Naive thymus-derived CD4-positive, alpha-beta T cell (primary cell): ENCODE measurements around the gene REV1. TPM values are rescaled to one million over a fixed set of nuclear protein-coding genes. Genes with fewer than 3 reads are reported as not detected.

Source experiments
- ATAC-seq: fragments of 150-1000 bp; cut with Tn5 transposase; 2 replicates; pipeline ENCODE4 v1.10.0; 2021; ENCODE audit warnings: mild to moderate bottlenecking, moderate library complexity
- CTCF ChIA-PET: fragments of 350-600 bp; sonication (Branson Sonifier 250); formaldehyde crosslinking; loops from one replicate; lab custom pipeline; 2021; ENCODE audit warnings: antibody characterized with exemption; lab: Charles Lee
- POLR2A ChIA-PET: fragments of 350-600 bp; sonication (Branson Sonifier 250); formaldehyde crosslinking; loops from one replicate; lab custom pipeline; 2021; ENCODE audit warnings: antibody characterized with exemption, inconsistent platforms; lab: Charles Lee
- DNase-seq, 9 donors: peaks; one replicate each; pipeline versions ENCODE4 v3.0.0 to v3.0.0-alpha.2; 2020 to 2022; ENCODE audit warnings: mixed read lengths in 1 of 9
- H3K27ac ChIP-seq: one replicate; pipeline ENCODE4 v1.7.0; 2013; ENCODE audit warnings: mild to moderate bottlenecking, low read depth, low read length, moderate library complexity
- H3K27me3 ChIP-seq, 2 donors: one replicate each; pipeline ENCODE4 v1.7.0; 2013; ENCODE audit warnings: low read length in 2 of 2, mild to moderate bottlenecking in 2 of 2, moderate library complexity in 2 of 2; ENCODE audit not compliant: control insufficient read depth in 2 of 2, insufficient read depth in 2 of 2
- H3K36me3 ChIP-seq, 3 experiments: 1 replicate in 2 of 3; 2 replicates in 1 of 3; pipeline ENCODE4 v1.7.0; 2013; ENCODE audit warnings: low read length in 3 of 3, mild to moderate bottlenecking in 3 of 3, moderate library complexity in 1 of 3; ENCODE audit not compliant: insufficient read depth in 3 of 3, control insufficient read depth in 2 of 3
- H3K4me1 ChIP-seq, 2 donors: one replicate each; pipeline ENCODE4 v1.7.0; 2013; ENCODE audit warnings: low read length in 2 of 2, mild to moderate bottlenecking in 2 of 2, moderate library complexity in 1 of 2; ENCODE audit not compliant: control insufficient read depth in 2 of 2, insufficient read depth in 2 of 2
- H3K4me3 ChIP-seq: 2 replicates; pipeline ENCODE4 v1.7.0; 2013; ENCODE audit warnings: mild to moderate bottlenecking, low read length
- H3K9me3 ChIP-seq, 3 experiments: 1 replicate in 2 of 3; 2 replicates in 1 of 3; pipeline ENCODE4 v1.7.0; 2013; ENCODE audit warnings: low read length in 3 of 3; ENCODE audit not compliant: control insufficient read depth in 2 of 3
- H3K27ac Mint-ChIP-seq, 9 donors: one replicate each; pipeline ENCODE4 v1.8.0; 2020 to 2022; ENCODE audit warnings: mixed read lengths in 9 of 9, mild to moderate bottlenecking in 8 of 9, moderate library complexity in 5 of 9, inconsistent platforms in 2 of 9
- H3K27me3 Mint-ChIP-seq, 5 donors: one replicate each; pipeline ENCODE4 v1.8.0; 2021 to 2022; ENCODE audit warnings: mixed read lengths in 5 of 5, mild to moderate bottlenecking in 1 of 5
- H3K36me3 Mint-ChIP-seq, 5 donors: one replicate each; pipeline ENCODE4 v1.8.0; 2020 to 2022; ENCODE audit warnings: mixed read lengths in 5 of 5, mild to moderate bottlenecking in 3 of 5, inconsistent platforms in 1 of 5
- H3K4me1 Mint-ChIP-seq, 7 donors: one replicate each; pipeline ENCODE4 v1.8.0; 2020 to 2022; ENCODE audit warnings: mixed read lengths in 7 of 7, mild to moderate bottlenecking in 3 of 7, inconsistent platforms in 1 of 7
- H3K4me3 Mint-ChIP-seq, 10 donors: one replicate each; pipeline ENCODE4 v1.8.0; 2020 to 2022; ENCODE audit warnings: mild to moderate bottlenecking in 10 of 10, mixed read lengths in 10 of 10, moderate library complexity in 6 of 10, inconsistent platforms in 2 of 10
- H3K9me3 Mint-ChIP-seq, 11 donors: one replicate each; pipeline ENCODE4 v1.8.0; 2020 to 2022; ENCODE audit warnings: mixed read lengths in 11 of 11, mild to moderate bottlenecking in 4 of 11, inconsistent platforms in 1 of 11, moderate library complexity in 1 of 11
- intact Hi-C, 2 donors: fragments of 100-400 bp; cut with micrococcal nuclease; formaldehyde crosslinking; loops; one replicate each; pipeline ENCODE4 v1.15.1; 2023
- polyA plus RNA-seq, 2 donors: library from polyadenylated mRNA; unstranded; fragments of 300-500 nt; fragmentation: Illumina TruSeq; gene quantifications; one replicate each; pipeline ENCODE4 v1.2.3, GENCODE V29; 2021
- total RNA-seq, 6 experiments: library from RNA in 5 of 6; stranded (reverse) in 5 of 6; gene quantifications; 1 replicate in 5 of 6; 2 replicates in 1 of 6; pipeline ENCODE4 v1.2.3 and lab custom pipeline; 2021 to 2026

REV1 gene
- total and polyA plus RNA-seq, 7 experiments from 2014 or later = 23.1 to 72.5 (median 54.3) TPM

DNA sequence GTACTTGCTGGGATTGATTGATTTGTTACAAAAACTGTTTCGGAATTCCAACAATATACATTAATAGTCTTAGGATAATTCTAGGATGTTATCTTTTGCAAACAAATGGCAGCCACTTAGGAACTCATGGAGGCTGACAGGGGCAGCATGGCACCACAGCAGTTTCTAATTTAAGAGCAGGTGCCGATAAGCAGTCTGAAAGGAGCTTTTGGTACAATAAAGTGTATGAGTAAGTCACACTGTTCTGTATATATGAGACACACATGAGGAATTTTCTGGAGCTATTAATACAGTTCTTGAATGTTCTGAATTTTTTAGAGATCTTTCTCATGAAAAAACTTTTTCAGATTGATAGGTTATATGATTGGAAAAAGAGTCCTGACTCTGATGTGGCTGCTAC is 100.4 kb downstream of the REV1 start:
- Histone ChIP-seq H3K4me3 (no peak overlapping the region), H3K27ac (no peak overlapping the region), H3K27me3 (no peaks in the 10 kb centered on the region), H3K4me1 (no peaks in the 10 kb centered on the region), H3K9me3 (no peaks in the 10 kb centered on the region), H3K36me3 (peaks cover 6 to 34% (median 12%) of the 10 kb centered on the region in 3 experiments)
- ATAC-seq = no peak
- peaks cover 2 to 19% (median 12%) of the 10 kb centered on the region in 7 donors for H3K4me1 Mint-ChIP-seq
- no peak for DNase-seq
- CTCF ChIA-PET = interaction anchor here (0.5 kb wide), 1 partner anchor 118 kb away, joined by 3 read pairs; no protein-coding TSS in a partner anchor
- H3K4me3 Mint-ChIP-seq = no peak overlapping the region
- H3K36me3 Mint-ChIP-seq = peaks cover 8 to 33% (median 12%) of the 10 kb centered on the region in 5 donors
- POLR2A ChIA-PET = no interaction called here
- peak overlapping the region in 3 of 9 donors; percentile 18 to 58 (median 25) for H3K27ac Mint-ChIP-seq
- H3K27me3 Mint-ChIP-seq = no peaks in the 10 kb centered on the region
- intact Hi-C loops = no loop called here
- no peaks in the 10 kb centered on the region for H3K9me3 Mint-ChIP-seq

DNA sequence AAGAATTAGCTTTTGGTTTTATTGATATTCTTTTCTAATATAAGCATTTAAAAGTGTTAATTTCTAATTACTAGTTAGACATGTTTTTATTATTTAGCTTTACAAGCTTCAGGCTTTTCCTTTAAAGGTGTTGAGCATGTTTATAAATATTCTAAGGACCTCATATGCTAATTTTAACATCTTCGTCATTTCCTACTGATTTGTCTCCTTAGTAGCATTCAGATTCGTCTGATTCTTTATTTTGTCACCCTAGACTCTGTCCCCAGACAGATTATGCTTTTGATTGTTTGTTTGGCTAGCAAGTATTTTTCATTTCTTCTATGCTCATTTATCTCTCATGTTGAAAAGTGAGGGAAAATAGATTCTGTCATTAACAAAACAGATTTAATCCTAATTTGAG is 100.9 kb downstream of the REV1 start:
- ChIA-PET POLR2A (no interaction called here), CTCF (no interaction called here)
- Histone ChIP-seq H3K27ac (no peak overlapping the region), H3K27me3 (no peaks in the 10 kb centered on the region), H3K9me3 (no peaks in the 10 kb centered on the region), H3K36me3 (peaks cover under 1 to 32% (median 8%) of the 10 kb centered on the region in 3 experiments), H3K4me3 (no peak overlapping the region), H3K4me1 (no peaks in the 10 kb centered on the region)
- Mint-ChIP-seq H3K36me3 (peaks cover 10 to 31% (median 15%) of the 10 kb centered on the region in 5 donors), H3K4me3 (no peak overlapping the region), H3K9me3 (no peaks in the 10 kb centered on the region), H3K4me1 (peaks cover 2 to 20% (median 12%) of the 10 kb centered on the region in 7 donors), H3K27ac (peak overlapping the region in 6 of 9 donors; percentile 34 to 81 (median 62)), H3K27me3 (no peaks in the 10 kb centered on the region)
- intact Hi-C loops = no loop called here
- no peak for DNase-seq
- no peak for ATAC-seq

DNA sequence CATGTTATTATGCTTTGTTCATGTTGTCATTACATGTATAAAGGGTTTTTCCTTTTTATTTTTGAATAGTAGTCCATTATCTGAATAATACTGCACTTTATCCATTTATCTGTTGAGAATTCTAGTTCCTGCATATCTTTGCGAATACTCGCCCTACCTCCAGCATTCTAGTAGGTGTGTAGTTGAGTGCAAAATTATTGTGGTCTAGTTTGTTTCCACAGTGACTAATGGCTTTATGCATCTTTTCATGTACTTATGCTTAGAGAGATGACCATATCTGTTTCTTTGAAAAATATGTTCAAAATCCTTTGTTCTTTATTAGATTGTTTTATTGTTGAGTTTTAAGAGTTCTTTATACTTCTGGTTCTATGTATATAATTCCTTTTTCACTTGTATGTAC is 103.8 kb downstream of the REV1 start:
- ATAC-seq (no peak), DNase-seq (no peak)
- H3K4me1 Mint-ChIP-seq = peaks cover 2 to 18% (median 12%) of the 10 kb centered on the region in 7 donors
- H3K27ac Mint-ChIP-seq = peak overlapping the region in 2 of 9 donors; percentile 3 to 81
- no peak overlapping the region for H3K4me3 ChIP-seq
- no peaks in the 10 kb centered on the region for H3K4me1 ChIP-seq
- intact Hi-C loops = no loop called here
- H3K27me3 Mint-ChIP-seq = no peaks in the 10 kb centered on the region
- no peak overlapping the region for H3K4me3 Mint-ChIP-seq
- CTCF ChIA-PET = no interaction called here
- H3K9me3 ChIP-seq = no peaks in the 10 kb centered on the region
- no peak overlapping the region for H3K27ac ChIP-seq
- H3K36me3 Mint-ChIP-seq = peaks cover 17 to 45% (median 24%) of the 10 kb centered on the region in 5 donors
- no peaks in the 10 kb centered on the region for H3K27me3 ChIP-seq
- no peaks in the 10 kb centered on the region for H3K9me3 Mint-ChIP-seq
- H3K36me3 ChIP-seq = peaks cover 10 to 40% (median 17%) of the 10 kb centered on the region in 3 experiments
- POLR2A ChIA-PET = no interaction called here

DNA sequence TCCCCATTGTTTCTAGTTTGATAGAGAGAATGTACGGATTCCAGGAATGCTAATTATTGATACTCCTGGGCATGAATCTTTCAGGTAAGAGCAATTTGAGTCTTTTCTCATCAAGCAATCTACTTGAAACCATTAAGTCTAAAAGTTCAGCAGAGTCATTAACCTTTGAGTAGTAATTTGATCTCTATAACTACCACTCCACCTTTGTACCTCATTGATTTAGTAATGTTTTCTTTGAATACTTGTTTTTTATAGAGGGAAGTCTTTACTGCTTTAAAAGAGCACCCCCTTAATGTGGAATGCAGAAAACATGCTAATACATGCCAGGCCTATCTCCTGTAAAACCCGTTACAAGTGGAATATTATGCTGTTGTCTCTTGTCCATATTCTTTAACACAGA is 107.7 kb downstream of the REV1 start:
- no peaks in the 10 kb centered on the region for H3K9me3 Mint-ChIP-seq
- DNase-seq (no peak), ATAC-seq (no peak)
- no peak overlapping the region for H3K27ac ChIP-seq
- peaks cover 19 to 61% (median 35%) of the 10 kb centered on the region in 5 donors for H3K36me3 Mint-ChIP-seq
- H3K4me1 ChIP-seq = no peaks in the 10 kb centered on the region
- intact Hi-C loops = no loop called here
- no peak overlapping the region for H3K4me3 Mint-ChIP-seq
- no peak overlapping the region for H3K4me3 ChIP-seq
- no peaks in the 10 kb centered on the region for H3K9me3 ChIP-seq
- no peaks in the 10 kb centered on the region for H3K27me3 ChIP-seq
- peaks cover 21 to 49% (median 21%) of the 10 kb centered on the region in 3 experiments for H3K36me3 ChIP-seq
- peak overlapping the region in 2 of 9 donors; percentile 3 to 30 for H3K27ac Mint-ChIP-seq
- ChIA-PET POLR2A (no interaction called here), CTCF (no interaction called here)
- H3K27me3 Mint-ChIP-seq = no peaks in the 10 kb centered on the region
- H3K4me1 Mint-ChIP-seq = peaks cover 0 to 14% (median 4%) of the 10 kb centered on the region in 7 donors

DNA sequence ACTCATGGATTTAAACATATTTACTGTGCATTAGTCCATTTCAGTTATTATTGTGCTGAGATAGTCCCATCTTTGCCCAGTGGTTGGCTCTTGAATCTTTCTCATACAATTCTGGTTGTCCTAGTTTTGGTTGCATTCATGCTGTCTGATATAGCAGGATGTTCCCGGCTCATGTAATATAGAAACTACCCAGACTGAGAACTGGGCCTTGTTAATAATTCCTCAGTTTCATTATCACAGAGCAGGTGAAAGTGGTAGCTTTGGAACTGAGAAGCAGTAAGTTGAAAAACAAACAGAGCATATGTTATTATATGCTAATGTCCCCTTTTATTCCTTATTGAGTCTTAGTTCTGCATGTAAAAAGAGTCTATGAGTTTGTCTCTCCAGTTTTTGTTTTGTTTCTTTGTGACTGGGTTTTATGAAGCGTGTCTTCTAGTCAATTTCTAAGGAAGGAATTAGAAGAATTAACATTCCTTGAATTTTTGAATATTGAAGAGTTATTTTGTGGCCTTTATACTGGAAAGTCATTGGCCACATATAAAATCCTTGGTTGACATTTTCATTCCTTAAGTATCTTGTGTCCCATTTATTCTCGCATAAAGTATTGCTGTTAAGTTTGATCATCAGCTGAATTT is 109.3 kb downstream of the REV1 start:
- no peaks in the 10 kb centered on the region for H3K9me3 Mint-ChIP-seq
- H3K27ac Mint-ChIP-seq = peak overlapping the region in 3 of 9 donors; percentile 23 to 45 (median 42)
- no peaks in the 10 kb centered on the region for H3K4me1 ChIP-seq
- ChIA-PET CTCF (interaction anchor here (0.6 kb wide), 1 partner anchor 1361 kb away, joined by 6 read pairs; no protein-coding TSS in a partner anchor), POLR2A (interaction anchor here (0.7 kb wide), 1 partner anchor 75 kb away, joined by 3 read pairs; no protein-coding TSS in a partner anchor)
- H3K27ac ChIP-seq = no peak overlapping the region
- no peak for ATAC-seq
- no peaks in the 10 kb centered on the region for H3K27me3 ChIP-seq
- no peak overlapping the region for H3K4me3 ChIP-seq
- no peaks in the 10 kb centered on the region for H3K9me3 ChIP-seq
- H3K36me3 Mint-ChIP-seq = peaks cover 14 to 67% (median 42%) of the 10 kb centered on the region in 5 donors
- H3K36me3 ChIP-seq = peaks cover 21 to 60% (median 29%) of the 10 kb centered on the region in 3 experiments
- H3K4me1 Mint-ChIP-seq = peaks cover 0 to 14% (median 0%) of the 10 kb centered on the region in 7 donors
- H3K27me3 Mint-ChIP-seq = no peaks in the 10 kb centered on the region
- no peak for DNase-seq
- intact Hi-C loops = no loop called here
- H3K4me3 Mint-ChIP-seq = no peak overlapping the region

DNA sequence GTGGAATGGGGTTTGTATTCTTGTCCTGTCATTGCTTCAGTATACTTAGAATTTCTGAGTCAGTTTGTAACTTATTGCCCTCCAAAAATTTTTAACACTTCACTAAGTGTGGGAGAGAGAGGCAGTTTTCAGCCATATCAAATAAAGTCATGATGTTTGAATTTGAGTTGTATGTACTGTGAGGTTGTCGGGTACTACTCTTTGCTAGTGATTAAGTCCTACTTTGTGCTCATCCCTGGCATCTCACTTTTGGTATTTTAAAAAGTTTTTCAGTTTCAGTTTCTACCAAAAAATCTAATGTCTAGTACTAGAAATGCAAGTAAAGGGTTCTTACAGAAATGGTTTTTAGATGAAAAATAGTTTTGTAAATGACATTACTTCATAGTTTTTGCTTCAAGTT is 111.9 kb downstream of the REV1 start:
- Histone ChIP-seq H3K36me3 (peaks cover 21 to 64% (median 29%) of the 10 kb centered on the region in 3 experiments), H3K27me3 (no peaks in the 10 kb centered on the region), H3K9me3 (no peaks in the 10 kb centered on the region), H3K4me1 (no peaks in the 10 kb centered on the region), H3K4me3 (no peak overlapping the region), H3K27ac (no peak overlapping the region)
- H3K27me3 Mint-ChIP-seq = no peaks in the 10 kb centered on the region
- intact Hi-C loops = no loop called here
- POLR2A ChIA-PET = no interaction called here
- DNase-seq = no peak
- peaks cover 0 to 19% (median 4%) of the 10 kb centered on the region in 11 donors for H3K9me3 Mint-ChIP-seq
- peaks cover 16 to 77% (median 56%) of the 10 kb centered on the region in 5 donors for H3K36me3 Mint-ChIP-seq
- CTCF ChIA-PET = no interaction called here
- no peak overlapping the region for H3K4me3 Mint-ChIP-seq
- H3K4me1 Mint-ChIP-seq = peaks cover 0 to 14% (median 0%) of the 10 kb centered on the region in 7 donors
- no peak overlapping the region for H3K27ac Mint-ChIP-seq
- no peak for ATAC-seq
